AG08396 (cell line): ENCODE data around the gene ALG14.
"Not testable (repeated sequence)": the region's sequence is repeated elsewhere in the genome, so short reads cannot be mapped to it uniquely, and the experiment has no call there.

Source experiments
- DNase-seq: peaks from one replicate; pipeline ENCODE4 v3.0.0; 2012; ENCODE audit warnings: low spot score, mixed read lengths

Gene ALG14, protein sequence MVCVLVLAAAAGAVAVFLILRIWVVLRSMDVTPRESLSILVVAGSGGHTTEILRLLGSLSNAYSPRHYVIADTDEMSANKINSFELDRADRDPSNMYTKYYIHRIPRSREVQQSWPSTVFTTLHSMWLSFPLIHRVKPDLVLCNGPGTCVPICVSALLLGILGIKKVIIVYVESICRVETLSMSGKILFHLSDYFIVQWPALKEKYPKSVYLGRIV

DNA sequence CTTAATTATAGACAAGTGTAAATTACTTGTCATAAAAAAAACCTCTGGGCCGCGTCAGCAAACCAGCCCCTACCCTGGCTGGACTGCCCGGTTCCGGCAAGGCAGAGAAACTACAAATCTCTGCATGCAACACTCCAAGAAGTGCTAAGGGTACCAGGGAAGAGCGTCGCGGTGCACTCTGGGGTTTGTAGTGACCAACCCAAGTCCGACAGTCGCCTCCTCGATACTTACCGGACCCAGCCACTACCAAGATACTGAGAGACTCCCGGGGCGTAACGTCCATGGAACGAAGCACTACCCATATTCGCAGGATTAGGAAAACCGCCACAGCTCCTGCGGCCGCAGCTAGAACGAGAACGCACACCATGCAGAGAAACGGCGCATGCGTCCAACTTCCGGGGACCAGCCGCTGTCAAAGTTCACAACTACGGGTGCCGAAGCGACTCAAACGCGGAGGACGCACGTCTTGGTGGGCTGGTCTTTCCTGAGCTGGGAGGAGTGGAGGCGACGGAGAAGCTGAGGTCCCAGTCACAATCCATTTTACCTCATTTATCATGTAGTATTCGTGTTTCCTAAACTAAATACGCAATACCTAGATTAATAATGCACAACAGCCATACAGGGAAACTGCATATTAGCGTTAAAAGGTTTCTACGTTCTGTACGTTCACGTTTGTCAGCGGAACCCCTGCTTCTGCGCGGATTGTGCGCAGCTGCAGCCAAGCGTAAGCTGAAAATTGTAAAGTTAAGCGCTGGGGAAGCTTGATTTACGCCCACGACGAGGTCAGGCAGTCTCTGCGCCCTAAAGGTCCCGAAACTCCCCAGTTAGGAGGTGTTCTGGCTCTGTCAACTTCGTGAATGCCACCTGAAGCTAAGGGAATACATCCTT, at the start of gene ALG14:
Gene ALG14, minus strand, starts transcription at position 420 of the 888 bp plus-strand sequence. Its CDS starts 53 bp downstream, at position 367.
- peak; percentile 92 for DNase-seq

DNA sequence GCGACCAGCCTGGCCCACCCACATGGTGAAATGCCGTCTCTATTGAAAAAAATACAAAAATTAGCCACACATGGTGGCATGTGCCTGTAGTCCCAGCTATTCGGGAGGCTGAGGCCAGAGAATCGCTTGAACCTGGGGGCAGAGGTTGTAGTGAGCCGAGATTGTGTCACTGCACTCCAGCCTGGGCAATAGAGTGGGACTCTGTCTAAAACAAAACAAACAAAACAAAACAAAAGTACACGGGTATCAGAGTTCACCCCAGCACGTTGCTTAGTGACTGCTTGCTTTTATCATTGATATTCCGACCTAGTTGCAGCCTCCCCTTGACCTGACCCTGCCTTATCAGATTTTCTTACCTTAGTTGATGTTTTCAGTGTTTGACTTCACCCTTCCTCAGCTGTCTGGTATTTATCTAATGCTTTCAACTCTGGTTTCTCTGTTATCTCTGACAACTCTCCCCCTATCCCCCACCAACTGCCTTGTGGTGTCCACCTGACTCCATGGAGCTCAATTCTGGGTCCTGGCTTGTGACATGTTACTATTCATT, 49.5 kb upstream of the ALG14 start:
- no peak for DNase-seq

DNA sequence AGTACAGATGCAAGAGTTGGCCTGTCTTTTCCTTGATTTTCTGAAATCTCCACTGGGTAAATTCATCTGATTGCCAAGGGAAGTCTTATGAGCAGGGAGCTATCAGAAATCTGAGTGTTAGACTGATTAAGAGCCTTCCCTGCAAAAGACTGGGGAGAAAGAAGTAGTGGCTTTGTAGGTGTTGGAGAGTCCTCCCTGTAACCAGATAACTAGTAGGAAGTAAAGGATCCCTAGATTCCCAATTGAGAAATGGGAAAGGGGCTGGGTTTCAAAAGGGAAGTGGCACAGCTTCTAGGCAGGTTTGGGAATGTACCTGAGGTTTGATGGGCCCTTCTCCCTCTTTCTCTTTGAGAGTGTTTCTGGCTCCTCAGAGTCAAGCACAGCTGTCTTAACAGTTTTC, 46.5 kb upstream of the ALG14 start:
- DNase-seq = no peak

DNA sequence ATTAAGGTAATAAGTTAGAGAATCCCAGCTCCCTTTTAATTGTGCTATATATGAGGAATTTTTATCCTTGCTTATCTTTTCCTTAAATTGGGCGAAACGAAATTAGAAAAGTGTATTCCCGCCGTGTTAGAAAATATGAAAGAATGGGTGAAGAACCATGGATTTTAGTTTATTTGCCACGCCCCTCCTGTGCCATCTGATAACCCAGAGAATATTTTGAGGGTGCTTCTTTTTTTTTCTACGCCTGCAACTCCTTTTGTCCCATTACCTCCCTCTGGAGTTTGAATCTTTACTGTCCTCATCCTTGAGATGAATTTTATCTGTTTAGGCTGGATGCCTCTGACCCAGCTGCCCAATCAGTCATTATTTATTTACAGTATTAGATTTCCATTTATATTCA, 46.0 kb upstream of the ALG14 start:
- DNase-seq = no peak

DNA sequence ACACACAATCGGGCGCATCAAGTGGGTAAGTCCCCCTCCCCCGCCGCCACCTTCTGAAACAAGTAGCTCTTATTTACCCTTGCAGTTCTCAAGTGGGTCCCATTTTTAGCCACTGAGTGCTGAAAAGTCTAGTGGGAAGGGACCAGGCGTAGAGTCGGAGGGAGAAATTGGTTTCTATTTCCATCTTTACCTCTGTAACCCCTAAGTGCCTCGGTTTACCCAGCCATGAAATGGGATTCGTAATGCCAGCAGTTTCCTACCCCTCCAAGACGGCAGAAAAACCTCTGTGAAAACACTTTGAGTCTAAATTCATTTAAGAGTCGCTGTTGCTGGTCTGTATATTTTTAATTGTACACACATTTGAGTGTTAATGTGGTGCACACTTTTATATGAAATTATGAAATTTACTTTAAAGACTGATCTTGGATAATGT, 45.3 kb upstream of the ALG14 start:
- no peak for DNase-seq

DNA sequence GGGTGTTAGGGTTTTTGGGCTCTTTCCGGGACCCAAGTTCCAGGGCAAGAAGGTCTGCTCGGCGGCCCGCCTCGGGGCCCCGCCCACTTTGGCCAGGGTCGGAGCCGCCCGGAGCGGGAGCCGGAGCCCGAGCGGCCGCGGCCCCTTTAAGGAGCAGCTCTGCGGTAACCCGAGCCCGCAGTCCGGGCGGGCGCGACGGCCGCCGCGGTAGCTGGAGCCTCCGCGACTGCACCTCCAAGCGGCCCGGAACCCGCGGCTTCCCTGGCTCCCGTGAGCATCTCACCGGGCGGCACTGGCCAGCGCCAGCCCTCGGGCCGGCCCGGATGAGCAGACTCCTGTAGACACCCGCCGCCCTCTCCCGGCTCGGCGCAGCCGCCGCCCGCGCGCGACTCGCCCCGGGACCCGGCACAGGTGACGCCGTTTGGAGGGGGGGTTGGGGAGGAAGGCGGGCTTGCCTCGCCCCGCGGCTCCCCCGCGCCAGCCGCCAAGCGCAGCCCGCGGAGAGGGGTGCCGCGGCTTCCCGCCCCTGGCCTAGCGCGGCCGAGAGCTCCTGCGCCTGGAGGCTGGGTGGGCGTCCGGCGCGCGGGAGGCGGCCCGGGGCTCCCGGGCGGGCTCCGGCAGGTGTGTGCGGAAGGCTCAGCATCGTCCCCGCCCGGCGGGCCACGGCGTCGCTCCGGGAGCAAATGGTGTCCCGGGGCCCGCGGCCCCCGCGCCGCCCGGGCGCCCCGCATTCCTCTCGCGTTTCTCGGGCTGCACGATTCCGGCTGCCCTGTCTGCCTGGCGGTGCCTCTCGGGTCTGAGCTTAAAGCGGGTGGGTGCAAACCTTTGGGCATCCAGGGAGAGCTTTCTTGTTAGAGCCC, 44.7 kb upstream of the ALG14 start, which contains the start of gene TLCD4:
Gene TLCD4, plus strand, starts transcription at position 149 of the 860 bp plus-strand sequence. CDS start 26,547 bp downstream, outside the sequence.
- DNase-seq = peak; percentile 80

DNA sequence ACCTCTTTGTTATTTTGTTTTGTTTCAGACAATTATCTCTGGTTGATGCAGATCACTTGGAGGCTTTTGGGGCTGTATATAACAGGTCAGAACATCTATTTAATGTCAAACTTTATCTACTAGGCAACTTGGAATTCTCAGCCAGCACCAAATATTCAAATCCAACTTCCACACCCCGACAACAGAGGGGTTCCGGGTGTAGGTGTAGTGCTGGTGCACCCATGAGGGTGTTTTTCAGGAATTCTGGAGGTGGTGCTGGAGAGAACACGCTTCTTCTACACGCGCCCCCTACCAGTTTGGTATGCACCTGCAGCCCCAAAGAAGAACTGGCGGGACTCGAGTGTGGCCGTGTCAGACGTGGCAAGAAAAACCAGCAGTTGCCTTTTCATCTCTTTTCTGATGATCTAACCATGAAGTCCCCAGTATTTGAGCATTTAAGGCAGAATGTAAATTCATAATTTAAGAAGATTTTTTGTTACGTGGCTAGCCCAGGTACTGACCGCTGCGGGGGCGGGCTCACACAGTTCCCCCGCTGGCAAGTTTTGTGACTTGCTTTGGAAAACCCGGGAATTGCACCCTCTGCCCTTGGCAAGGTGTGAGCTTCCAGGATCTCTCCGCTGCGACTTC, 43.9 kb upstream of the ALG14 start:
- no peak for DNase-seq

DNA sequence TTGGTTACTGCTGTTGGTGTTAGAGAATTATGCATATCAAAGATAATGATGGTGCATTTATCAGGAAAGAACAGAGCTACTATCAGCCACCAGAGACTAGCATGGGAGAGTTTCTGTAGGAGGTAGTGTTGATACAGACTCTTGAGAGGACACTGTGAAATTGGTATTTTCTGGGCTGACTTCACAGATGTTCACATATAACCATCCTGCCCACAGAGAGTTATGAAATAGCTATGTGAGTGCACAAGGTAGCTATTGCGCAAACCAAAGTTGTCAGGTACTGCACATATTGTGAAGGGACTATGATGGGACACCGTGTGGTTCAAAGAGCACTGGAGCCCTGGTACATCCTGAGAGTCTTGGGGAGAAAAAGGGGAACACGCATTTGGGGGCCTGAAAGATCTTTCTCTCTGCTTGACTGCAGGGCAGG, 43.0 kb upstream of the ALG14 start:
- no peak for DNase-seq

DNA sequence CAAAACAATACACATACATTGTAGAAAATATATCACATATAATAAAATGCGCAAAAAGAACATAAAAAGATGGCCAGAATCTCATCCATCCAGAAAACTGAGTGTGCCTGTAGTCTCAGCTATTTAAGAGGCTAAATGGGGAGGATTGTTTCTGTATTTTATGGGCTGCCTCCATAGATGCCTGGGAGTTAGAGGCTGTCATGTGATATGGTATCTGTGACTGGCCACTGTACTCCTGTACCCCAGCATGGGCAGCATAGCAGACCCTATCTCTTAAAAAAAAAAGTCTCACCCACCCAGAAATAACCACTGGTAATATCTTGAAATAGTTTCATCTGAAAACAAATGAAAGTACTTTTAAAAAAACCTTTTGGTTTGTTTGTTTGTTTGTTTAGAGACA, 40.9 kb upstream of the ALG14 start:
- no peak for DNase-seq

DNA sequence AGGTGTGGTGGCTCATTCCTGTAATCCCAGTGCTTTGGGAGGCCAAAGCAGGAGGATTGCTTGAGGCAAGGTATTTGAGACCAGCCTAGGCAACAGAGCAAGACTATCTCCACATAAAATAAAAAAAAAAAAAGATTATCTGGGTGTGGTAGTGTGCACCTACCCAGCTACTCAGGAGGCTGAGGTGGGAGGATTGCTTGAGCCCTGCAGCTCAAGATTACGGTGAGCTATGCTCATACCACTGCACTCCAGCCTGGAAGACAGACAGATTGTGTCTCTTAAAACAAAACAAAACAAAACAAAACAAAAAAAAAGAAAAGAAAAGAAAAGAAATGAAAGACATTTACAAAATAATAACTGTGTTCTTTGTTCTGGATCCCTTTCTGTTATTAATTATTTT, 38.3 kb upstream of the ALG14 start:
- no peak for DNase-seq

DNA sequence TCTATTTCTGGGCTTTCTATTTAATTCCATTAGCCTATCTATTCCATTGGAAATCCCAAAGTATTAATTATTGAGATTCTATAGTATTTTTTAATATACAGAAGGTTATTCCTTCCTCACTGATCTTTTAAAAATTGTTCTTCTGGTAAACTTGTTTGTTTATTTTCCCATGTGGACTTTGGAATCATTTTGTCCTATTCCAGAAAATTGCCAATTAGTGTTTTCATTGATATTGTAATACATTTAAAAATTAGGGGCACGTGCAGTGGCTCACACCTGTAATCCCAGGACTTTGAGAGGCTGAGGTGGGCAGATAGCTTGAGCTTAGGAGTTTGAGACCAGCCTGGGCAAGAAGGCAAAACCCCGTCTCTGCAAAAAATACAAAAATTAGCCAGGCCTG, 36.0 kb upstream of the ALG14 start:
- no peak for DNase-seq

DNA sequence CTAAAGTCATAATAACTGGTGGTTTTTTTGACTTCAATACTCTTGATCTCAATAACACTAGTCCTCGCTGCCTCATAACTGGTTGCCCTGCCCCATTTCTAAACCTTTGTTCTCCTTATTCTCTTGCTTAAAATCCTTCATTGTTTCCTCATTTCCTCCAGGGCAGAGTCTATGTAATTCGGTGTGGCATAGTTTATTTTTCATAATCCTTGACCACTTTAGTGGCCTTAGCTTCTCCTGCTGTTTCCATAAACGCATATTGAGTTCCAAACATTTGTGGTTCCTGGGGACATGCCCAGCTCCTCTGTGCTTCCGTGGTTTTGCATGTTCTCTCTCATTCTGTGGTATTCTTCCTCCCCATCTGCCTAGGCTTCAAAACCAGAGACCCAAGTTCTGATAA, 25.4 kb upstream of the ALG14 start:
- DNase-seq = no peak

DNA sequence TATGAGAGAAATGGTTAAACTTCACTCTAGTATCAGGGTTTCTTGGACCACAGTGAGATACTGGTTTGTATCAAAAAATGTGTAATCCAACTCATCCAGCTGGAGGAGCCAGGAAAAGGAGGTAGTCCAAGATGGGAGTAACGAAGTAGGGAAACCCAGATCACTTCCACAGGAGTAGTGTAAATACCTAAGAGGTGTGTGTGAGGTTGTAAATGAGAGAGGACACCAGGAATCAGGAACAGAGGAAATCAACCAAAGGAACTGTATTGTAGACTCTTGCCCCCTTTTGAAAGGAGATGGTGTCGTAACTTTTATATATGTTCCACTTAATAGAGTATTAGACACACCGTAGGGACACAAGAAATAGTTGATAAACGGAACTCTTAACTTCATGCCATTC, 24.7 kb upstream of the ALG14 start:
- no peak for DNase-seq

DNA sequence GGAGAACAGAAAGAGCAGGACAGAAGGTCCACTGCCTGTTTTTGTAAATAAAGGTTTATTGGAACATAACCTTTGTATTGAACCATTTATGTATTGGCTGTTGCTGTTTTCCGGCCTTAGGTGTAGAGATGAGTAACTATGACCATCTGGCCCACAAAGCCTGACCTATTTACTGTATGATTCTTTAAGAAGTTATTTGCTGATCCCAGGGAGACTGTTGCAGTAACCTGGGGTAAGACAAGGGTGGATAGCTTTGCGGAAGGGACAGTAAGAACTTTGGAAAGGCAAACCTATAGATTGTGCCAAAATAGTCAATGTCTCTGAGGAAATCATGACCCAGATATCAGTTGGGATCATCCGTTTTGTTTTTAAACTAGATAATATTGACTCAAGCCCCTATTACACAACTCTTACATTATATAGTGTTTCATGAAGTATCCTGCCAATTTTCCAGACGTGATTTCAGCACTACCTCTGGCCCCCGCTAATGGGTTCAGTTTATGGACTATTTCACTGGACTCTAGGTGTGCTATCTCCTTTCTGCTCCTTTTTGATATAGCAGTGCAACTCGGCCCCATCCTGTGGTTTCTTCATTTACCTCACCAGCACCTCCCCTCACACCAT, 23.6 kb upstream of the ALG14 start:
- no peak for DNase-seq

DNA sequence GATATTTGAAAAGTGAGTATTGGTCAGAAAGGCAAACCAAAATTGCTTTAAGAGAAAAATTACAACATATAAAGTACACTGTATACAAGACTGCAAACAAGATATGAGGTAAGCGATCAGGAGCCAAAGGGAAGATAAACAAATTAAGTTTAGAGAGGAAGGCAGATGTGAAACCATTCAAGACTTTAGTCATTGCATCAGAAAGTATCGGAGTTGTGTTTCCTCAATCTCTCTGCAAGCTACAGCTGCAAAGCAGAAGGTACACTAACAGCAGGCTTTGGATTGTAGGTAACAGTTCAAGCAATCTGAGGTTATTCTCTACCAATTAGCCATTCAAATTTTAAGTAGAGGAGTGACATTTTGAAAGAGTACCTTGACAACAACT, 23.1 kb upstream of the ALG14 start:
- no peak for DNase-seq

DNA sequence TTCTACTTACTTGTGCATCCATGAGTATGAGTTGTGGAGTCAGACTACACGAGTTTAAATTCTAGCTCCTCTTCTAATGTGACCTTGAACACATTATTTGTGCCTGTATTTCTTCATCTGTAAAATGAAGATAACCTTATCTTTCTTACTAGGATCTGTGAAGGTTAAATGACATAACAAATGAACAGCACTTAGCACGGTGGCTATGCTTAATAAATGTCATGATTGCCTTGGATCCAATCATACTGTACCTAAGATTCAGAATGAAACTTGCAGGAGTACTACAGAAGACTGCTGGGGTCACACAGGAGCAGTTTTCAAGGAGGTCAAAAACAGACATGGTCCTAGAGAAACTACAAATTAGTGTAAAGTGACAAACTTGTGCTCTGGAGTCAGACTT, 22.2 kb upstream of the ALG14 start:
- DNase-seq = no peak

DNA sequence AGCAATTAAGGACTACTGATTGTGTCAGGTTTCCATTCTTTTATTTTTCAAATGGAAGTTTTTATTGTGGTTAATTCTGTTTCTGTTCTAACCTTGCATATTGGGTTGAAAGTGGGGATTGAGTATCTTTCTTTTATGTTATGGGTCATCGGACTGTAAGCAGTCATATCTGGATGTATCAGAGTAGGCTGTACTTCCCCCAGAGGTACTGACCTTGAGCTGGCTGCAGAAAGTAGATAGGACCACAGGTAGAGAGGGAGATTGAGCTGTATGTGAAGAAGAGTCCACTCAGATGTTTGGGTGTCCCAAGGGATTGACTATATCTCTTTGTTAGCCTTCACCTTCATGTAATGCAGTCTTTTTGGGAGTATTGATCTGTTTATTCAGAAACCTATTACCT, 20.5 kb upstream of the ALG14 start:
- DNase-seq = no peak

DNA sequence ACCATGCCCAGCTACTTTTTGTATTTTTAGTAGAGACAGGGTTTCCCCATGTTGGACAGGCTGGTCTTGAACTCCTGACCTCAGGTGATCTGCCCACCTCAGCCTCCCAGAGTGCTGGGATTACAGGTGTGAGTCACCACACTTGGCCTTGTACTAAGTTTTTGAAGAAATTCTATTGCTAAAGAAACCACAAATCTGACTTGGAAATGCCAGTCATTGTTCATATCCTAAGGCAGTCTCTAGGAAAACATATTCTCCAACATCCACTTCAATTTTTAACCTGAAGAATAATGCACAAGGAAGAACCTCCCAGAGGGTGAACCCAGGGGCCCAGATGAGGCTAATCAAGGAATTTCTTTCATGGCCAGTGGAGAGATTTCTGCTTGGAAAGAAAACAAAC, 20.1 kb upstream of the ALG14 start:
- not testable (repeated sequence) for DNase-seq

DNA sequence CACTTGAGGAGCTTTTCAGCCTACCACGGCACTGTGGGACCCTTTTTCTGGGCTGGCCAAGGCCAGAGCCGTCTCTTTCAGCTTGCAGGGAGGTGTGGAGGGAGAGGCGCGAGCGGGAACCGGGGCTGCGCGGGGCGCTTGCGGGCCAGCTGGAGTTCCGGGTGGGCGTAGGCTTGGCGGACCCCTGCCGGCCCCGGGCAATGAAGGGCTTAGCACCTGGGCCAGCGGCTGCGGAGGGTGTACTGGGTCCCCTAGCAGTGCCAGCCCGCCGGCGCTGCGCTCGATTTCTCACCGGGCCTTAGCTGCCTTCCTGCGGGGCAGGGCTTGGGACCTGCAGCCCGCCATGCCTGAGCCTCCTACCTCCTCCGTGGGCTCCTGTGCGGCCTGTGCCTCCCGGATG, 18.5 kb upstream of the ALG14 start:
- DNase-seq = not testable (repeated sequence)

DNA sequence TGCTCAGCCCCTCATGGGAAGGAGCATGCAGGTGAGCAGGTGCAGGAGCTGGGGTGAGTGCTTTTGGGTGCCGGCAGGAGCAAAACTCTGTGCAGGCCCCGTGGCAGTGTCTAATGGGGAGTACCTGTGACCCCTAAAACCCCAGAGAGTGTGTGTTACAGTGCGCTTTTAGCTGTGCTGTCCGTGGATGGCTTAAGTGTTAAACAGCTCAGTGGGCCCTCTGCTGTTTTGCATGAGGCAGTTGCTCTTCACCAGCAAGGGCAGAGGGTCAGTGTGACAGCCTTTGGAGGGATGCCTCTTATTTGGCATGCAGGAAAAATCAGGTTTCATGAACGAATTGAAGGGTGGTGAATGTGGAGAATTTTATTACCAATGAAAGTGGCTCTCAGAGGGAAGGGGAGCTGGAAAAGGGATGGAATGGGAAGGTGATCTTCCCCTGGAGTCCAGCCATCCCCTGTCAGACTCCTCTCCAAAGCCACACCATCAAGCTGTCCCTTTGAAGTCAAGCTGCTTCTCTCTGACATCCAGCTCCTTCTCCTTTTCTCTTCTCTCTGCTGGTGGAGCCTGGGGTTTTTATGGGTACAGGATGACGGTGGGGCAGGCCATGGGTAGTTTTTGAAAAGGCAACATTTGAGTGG, 17.0 kb upstream of the ALG14 start:
- no peak for DNase-seq

DNA sequence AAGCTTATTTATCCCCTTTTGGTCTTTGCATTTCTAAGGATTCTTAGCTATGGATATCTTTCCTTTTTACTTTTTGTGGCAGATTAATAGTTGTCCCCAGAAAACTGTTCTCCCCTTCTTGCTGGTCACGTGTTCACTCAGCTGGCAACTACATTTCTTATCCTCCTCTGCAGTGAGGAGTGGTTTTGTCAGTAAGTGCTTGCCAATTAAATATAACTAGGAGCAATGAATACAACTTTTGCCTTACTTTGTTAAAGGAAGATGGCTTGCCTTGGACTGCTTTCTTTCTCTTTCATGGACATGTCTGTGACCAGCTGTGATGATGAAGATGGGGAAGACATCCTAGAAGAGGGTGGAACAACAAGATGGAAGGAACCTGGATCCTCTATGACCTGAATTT, 15.6 kb upstream of the ALG14 start:
- DNase-seq = no peak
